Heart left ventricle (tissue), 16 donors: ENCODE results near the gene GSG1L. TPM values are rescaled to one million over a fixed set of nuclear protein-coding genes. Genes with fewer than 3 reads are reported as not detected.

ENCODE experiments used
- ATAC-seq, 4 donors: fragments of 200-7000 bp; cut with Tn5 transposase; one replicate each; pipeline ENCODE4 v1.9.1; 2020 to 2022; ENCODE audit warnings: moderate library complexity in 4 of 4, mild to moderate bottlenecking in 3 of 4, moderate number of reproducible peaks in 1 of 4
- DNase-seq, 5 donors: peaks; one replicate each; pipeline ENCODE4 v3.0.0-alpha.2; 2020
- H3K27ac ChIP-seq, 12 donors: fragments of 200-600 bp; sonication (generic) in 4 of 12; one replicate each; pipeline versions ENCODE4 v1.5.0 to v1.8.0; 2016 to 2022; ENCODE audit warnings: mild to moderate bottlenecking in 2 of 12
- H3K27me3 ChIP-seq, 9 donors: fragments of 200-600 bp; sonication (generic) in 2 of 9; one replicate each; pipeline versions ENCODE4 v1.5.1 to v1.8.0; 2016 to 2022; ENCODE audit warnings: mild to moderate bottlenecking in 3 of 9
- H3K36me3 ChIP-seq, 9 donors: fragments of 200-600 bp; sonication (generic) in 2 of 9; one replicate each; pipeline versions ENCODE4 v1.5.0 to v1.8.0; 2018 to 2022; ENCODE audit warnings: mild to moderate bottlenecking in 2 of 9
- H3K4me1 ChIP-seq, 12 donors: fragments of 200-600 bp; sonication (generic) in 4 of 12; one replicate each; pipeline versions ENCODE4 v1.5.0 to v1.8.0; 2016 to 2022; ENCODE audit warnings: mild to moderate bottlenecking in 3 of 12
- H3K4me3 ChIP-seq, 12 donors: fragments of 200-600 bp; sonication (generic) in 4 of 12; one replicate each; pipeline versions ENCODE4 v1.5.0 to v1.8.0; 2017 to 2022; ENCODE audit warnings: mild to moderate bottlenecking in 9 of 12, moderate library complexity in 4 of 12
- H3K9me3 ChIP-seq, 12 donors: fragments of 200-600 bp; sonication (generic) in 4 of 12; one replicate each; pipeline versions ENCODE4 v1.5.0 to v1.8.0; 2016 to 2022; ENCODE audit warnings: mild to moderate bottlenecking in 1 of 12
- POLR2A ChIP-seq, 2 donors: fragments of 450-650 bp; IDR thresholded peaks; one replicate each; pipeline ENCODE4 v1.6.1; 2017; ENCODE audit warnings: antibody characterized with exemption in 2 of 2, mild to moderate bottlenecking in 2 of 2, moderate library complexity in 2 of 2
- WGBS, 4 donors: extraction: QIAGEN DNeasy Blood & Tissue Kit in 2 of 4; methylation state at CpG; one replicate each; pipeline versions ENCODE4 v1.1.5 to v1.1.7; 2013 to 2018; 5-methylcytosine and 5-hydroxymethylcytosine counted together
- intact Hi-C, 10 donors: fragments of 100-400 bp; cut with DNase I; formaldehyde crosslinking; loops; one replicate each; pipeline versions ENCODE4 v1.11.1 to v1.14.2; 2022
- polyA plus RNA-seq, 2 donors: library from polyadenylated mRNA; stranded (reverse); fragments of 200-250 nt; gene quantifications; one replicate each; pipeline ENCODE4 v1.2.3, GENCODE V29; 2013
- total RNA-seq, 9 donors: library from RNA; depleted of rRNA in 2 of 9; stranded (reverse); fragments of >200 nt in 2 of 9; fragmentation: NEBNext Ultra II Directional in 3 of 9; extraction: Animal tissue kit (Norgen Biotek cat#: 25700) in 3 of 9; gene quantifications; one replicate each; pipeline versions ENCODE4 v1.1.0 to v1.2.4, GENCODE V29; 2016 to 2023
- TF ChIP-seq, protein P1 (sequence below), 12 donors: fragments of 200-600 bp; sonication (generic) in 4 of 12; IDR thresholded peaks; one replicate each; pipeline versions ENCODE4 v1.5.0 to v1.8.0; 2018 to 2022; ENCODE audit warnings: antibody characterized with exemption in 12 of 12, mild to moderate bottlenecking in 5 of 12
- donor health status: ischemic (EF 13 %, LVEDD 7.1; RV severe dilation, severe dysfunction).
- donor health status: healthy with polysubstance abuse.
- donor health status: DM: no; HTN: yes; CAD: no.
- donor health status: DM: no; HTN: no; CAD: no.
- donor health status: ischemic (EF 25% LVEDD 6.9; RV normal size, moderate dysfunction).
- donor health status: ischemic (EF 25% LVEDD 5.7; RV mildly dilated, moderate dysfunction).
- donor health status: healthy.
- donor health status: DM: yes; HTN: yes; CAD: no.
- donor health status: ischemic (EF 35%, LVEDD 5.7; RV mildly dilated, moderate dysfunction).
- donor health status: nonischemic (EF 11% LVEDD 7.7; RV severe dilation, severe dysfunction).
- donor health status: DM: yes; HTN: yes; CAD: no.
- donor health status: PGD.
- donor health status: ischemic (EF 29% LVEDD 5.4; RV normal size, mild dysfunction).
- donor health status: nonischemic (EF 23%, LVEDD 6.1; RV moderate dilation, normal function).

The GSG1L gene
- total and polyA plus RNA-seq, 11 donors, result 0.11 to 8.7 (median 1.8) TPM; not detected in 4

DNA sequence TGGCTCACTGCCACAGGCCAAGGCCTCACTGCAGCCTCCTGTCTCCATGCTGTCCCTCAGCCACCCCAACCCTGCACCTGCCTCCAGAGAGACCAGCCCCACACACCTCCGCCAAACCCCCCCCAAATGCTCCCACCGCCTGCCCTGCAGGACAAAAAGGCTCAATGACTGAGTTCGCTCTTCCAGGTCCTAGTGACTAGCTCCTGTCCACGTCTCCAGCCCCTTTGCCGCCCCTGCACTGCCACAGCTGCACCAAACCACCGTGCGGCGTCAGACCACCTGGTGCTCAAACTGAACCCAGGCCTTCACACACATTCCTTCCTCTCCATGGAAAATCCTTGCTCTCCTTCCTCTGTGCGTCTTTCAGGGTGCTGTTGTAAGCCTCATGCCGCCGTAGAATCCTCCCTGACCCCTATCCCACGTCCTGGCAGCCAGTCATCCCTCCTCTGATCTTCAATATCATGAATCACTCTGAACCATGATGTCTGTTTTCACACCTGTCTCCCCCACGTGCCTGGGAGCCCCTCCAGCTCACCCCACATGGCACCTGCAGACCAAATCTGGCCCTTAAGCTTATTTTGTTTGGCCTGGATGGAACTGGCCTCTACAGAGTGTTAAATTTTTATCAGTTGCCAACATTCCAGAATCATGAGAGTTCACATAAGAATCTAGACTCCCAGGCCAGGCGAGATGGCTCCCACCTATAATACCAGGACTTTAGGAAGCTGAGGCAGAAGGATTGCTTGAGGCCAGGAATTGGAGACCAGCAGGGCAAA lies 4.3 kb upstream of the GSG1L start:
- ATAC-seq, result peak in 2 of 4 donors; percentile 38 to 46
- TF ChIP-seq, protein P1, sequence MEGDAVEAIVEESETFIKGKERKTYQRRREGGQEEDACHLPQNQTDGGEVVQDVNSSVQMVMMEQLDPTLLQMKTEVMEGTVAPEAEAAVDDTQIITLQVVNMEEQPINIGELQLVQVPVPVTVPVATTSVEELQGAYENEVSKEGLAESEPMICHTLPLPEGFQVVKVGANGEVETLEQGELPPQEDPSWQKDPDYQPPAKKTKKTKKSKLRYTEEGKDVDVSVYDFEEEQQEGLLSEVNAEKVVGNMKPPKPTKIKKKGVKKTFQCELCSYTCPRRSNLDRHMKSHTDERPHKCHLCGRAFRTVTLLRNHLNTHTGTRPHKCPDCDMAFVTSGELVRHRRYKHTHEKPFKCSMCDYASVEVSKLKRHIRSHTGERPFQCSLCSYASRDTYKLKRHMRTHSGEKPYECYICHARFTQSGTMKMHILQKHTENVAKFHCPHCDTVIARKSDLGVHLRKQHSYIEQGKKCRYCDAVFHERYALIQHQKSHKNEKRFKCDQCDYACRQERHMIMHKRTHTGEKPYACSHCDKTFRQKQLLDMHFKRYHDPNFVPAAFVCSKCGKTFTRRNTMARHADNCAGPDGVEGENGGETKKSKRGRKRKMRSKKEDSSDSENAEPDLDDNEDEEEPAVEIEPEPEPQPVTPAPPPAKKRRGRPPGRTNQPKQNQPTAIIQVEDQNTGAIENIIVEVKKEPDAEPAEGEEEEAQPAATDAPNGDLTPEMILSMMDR (IDR thresholded peaks at IDR 0.05), result no peak
- TF ChIP-seq POLR2A (IDR thresholded peaks at IDR 0.05), result no peak
- Histone ChIP-seq H3K36me3 (no peaks in the 10 kb centered on the region), H3K27ac (no peak overlapping the region), H3K4me1 (peaks cover 0 to 10% (median 0%) of the 10 kb centered on the region in 12 donors), H3K27me3 (peaks cover 0 to 31% (median 10%) of the 10 kb centered on the region in 9 donors), H3K9me3 (no peaks in the 10 kb centered on the region), H3K4me3 (no peak overlapping the region)
- peak in 1 of 5 donors; percentile 47 for DNase-seq
- intact Hi-C loops, result loop anchor here in 6 of 10 donors (2.0 to 10.0 kb wide), 8 partner anchors 90 to 463 kb away; no protein-coding TSS in a partner anchor
- 65 to 75% (median 68%) methylated on average over 14 of the region's 14 CpGs for WGBS, 4 donors

DNA sequence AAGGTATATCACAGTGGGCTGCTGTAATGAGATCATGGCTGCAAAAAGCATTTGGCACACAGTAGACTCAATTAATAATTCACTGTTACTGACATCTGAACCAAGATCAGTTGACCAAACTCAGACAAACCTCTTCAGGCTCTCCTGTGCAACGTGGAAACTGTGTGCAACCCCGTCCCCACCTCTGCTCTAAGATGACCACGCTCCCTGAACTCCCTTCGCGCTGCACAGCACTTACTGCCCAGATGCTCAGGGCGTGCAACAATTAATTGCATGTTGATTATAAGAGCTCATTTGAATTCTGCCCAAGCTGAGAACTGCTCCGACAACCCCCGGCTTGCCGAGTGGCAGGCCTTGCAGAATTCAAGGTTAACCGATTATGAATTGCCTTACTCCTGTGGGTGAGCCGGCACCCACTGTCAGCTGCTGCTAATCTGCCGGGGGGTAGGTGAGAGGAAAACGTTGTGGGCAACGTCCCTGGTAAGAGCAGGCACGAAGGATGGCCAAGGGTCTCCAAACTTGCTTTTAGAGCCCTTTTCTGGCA lies 1.3 kb upstream of the GSG1L start:
- 75 to 85% (median 77%) methylated on average over 15 of the region's 15 CpGs for WGBS, 4 donors
- Histone ChIP-seq H3K4me3 (no peak overlapping the region), H3K4me1 (peaks cover 0 to 14% (median 1%) of the 10 kb centered on the region in 12 donors), H3K36me3 (no peaks in the 10 kb centered on the region), H3K27me3 (peaks cover 5 to 48% (median 29%) of the 10 kb centered on the region in 9 donors), H3K27ac (no peak overlapping the region), H3K9me3 (no peaks in the 10 kb centered on the region)
- no peak for ATAC-seq
- no peak for TF ChIP-seq POLR2A (IDR thresholded peaks at IDR 0.05)
- TF ChIP-seq, protein P1 (IDR thresholded peaks at IDR 0.05), result no peak
- peak in 1 of 5 donors; percentile 18 for DNase-seq
- intact Hi-C loops, result loop anchor here in 7 of 10 donors (5.0 to 10.0 kb wide), 7 partner anchors 87 to 460 kb away; no protein-coding TSS in a partner anchor

DNA sequence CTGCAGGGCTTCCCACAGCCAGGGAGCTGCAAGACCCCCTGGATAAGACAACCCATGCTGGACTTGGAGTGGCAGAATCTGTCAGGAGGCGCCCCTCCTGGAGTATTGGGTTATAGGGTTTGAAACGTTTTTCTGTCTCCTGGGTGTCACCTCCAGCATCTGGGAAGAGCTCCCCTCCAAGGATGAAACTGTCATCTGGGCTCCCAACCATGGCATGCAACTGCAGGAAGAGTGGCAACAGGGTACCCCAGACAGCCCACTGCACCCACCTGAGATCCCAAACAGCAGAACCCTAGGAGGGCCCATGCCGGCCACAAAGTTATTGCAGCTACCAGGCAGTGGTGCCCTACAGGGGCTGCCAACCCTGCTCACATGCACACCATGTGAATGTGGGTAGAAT lies 636 bp upstream of the GSG1L start:
- TF ChIP-seq POLR2A (IDR thresholded peaks at IDR 0.05), result no peak
- TF ChIP-seq, protein P1 (IDR thresholded peaks at IDR 0.05), result no peak
- no peaks in the 10 kb centered on the region for H3K36me3 ChIP-seq
- 36 to 67% (median 49%) methylated on average over 3 of the region's 3 CpGs for WGBS, 4 donors
- ATAC-seq (no peak), DNase-seq (peak in 1 of 5 donors; percentile 18)
- peaks cover 0 to 14% (median 1%) of the 10 kb centered on the region in 12 donors for H3K4me1 ChIP-seq
- H3K4me3 ChIP-seq, result peak overlapping the region in 1 of 12 donors; percentile 32
- no peak overlapping the region for H3K27ac ChIP-seq
- intact Hi-C loops, result loop anchor here in 7 of 10 donors (5.0 to 10.0 kb wide), 5 partner anchors 92 to 459 kb away; no protein-coding TSS in a partner anchor
- no peaks in the 10 kb centered on the region for H3K9me3 ChIP-seq
- H3K27me3 ChIP-seq, result peaks cover 5 to 52% (median 29%) of the 10 kb centered on the region in 9 donors
